ENCODE measurements around the gene MEIS2. TPM values are rescaled to one million over a fixed set of nuclear protein-coding genes. Genes with fewer than 3 reads are reported as not detected.

The MEIS2 gene
- total RNA-seq, 8 experiments from 2014 or later = 21.5 to 747 (median 133) TPM

GRCh38 chr15:37103475-37104423 lies 3.4 kb upstream of the MEIS2 start:
- Histone ChIP-seq H3K4me1 (replicated peaks in 1 of 2) (peaks cover 6 to 13% of the 10 kb centered on the region in 2 donors), H3K27ac (peak overlapping the region; percentile 72 to 90), H3K4me3 (peak overlapping the region; percentile 61 to 99 (median 81))
- in situ Hi-C loops (cut with MboI; ENCODE audit: low pct_unique_long_range_greater_than_20kb in 2 of 9, low sequenced_read_pairs in 9 of 9, unreplicated experiment in 9 of 9) = loop anchor here (10.0 to 25.0 kb wide), 7 partner anchors 216 to 1591 kb away; no protein-coding TSS in a partner anchor
- no peak for ATAC-seq (replicated peaks in 6 of 8)
- WGBS, 10 experiments = 0 to 94% (median 5%) methylated on average over 3 to 23 of the region's 27 CpGs

GRCh38 chr15:37103163-37103435 lies 2.8 kb upstream of the MEIS2 start:
- no peak for ATAC-seq (replicated peaks in 6 of 8)
- Histone ChIP-seq H3K4me1 (replicated peaks in 1 of 2) (peaks cover 3 to 7% of the 10 kb centered on the region in 2 donors), H3K4me3 (peak overlapping the region; percentile 61 to 99 (median 81)), H3K27ac (peak overlapping the region; percentile 72 to 90)
- in situ Hi-C loops (cut with MboI; ENCODE audit: low pct_unique_long_range_greater_than_20kb in 2 of 9, low sequenced_read_pairs in 9 of 9, unreplicated experiment in 9 of 9) = loop anchor here (10.0 to 25.0 kb wide), 7 partner anchors 216 to 1591 kb away; no protein-coding TSS in a partner anchor
- 0 to 84% (median 6%) methylated on average over 1 to 2 of the region's 2 CpGs for WGBS, 10 experiments

- in situ Hi-C loops (cut with MboI; ENCODE audit: low pct_unique_long_range_greater_than_20kb in 2 of 9, low sequenced_read_pairs in 9 of 9, unreplicated experiment in 9 of 9) = loop anchor here (10.0 to 25.0 kb wide), 7 partner anchors 215 to 1590 kb away; no protein-coding TSS in a partner anchor
- Histone ChIP-seq H3K4me1 (replicated peaks in 1 of 2) (peaks cover 0 to 1% of the 10 kb centered on the region in 2 donors), H3K4me3 (peak overlapping the region; percentile 61 to 99 (median 81)), H3K27ac (peak overlapping the region; percentile 72 to 90)
- WGBS, 10 experiments = 0 to 40% (median 0%) methylated on average over 3 to 31 of the region's 38 CpGs
- ATAC-seq (replicated peaks in 6 of 8) = no peak
Measured at GRCh38 chr15:37102305-37103162, 2.2 kb upstream of the MEIS2 start.

- Histone ChIP-seq H3K4me3 (peak overlapping the region; percentile 61 to 99 (median 81)), H3K27ac (peak overlapping the region; percentile 72 to 90), H3K4me1 (replicated peaks in 1 of 2) (no peaks in the 10 kb centered on the region)
- no CpG with 5 or more reads among the region's 15 CpGs for WGBS, 10 experiments
- no peak for ATAC-seq (replicated peaks in 6 of 8)
- in situ Hi-C loops (cut with MboI; ENCODE audit: low pct_unique_long_range_greater_than_20kb in 2 of 9, low sequenced_read_pairs in 9 of 9, unreplicated experiment in 9 of 9) = loop anchor here (10.0 to 25.0 kb wide), 7 partner anchors 215 to 1590 kb away; no protein-coding TSS in a partner anchor
Measured at GRCh38 chr15:37101980-37102304, 1.6 kb upstream of the MEIS2 start.

GRCh38 chr15:37100966-37101215 lies 542 bp upstream of the MEIS2 start:
- Histone ChIP-seq H3K4me1 (replicated peaks in 1 of 2) (no peaks in the 10 kb centered on the region), H3K27ac (peak overlapping the region; percentile 72 to 90), H3K4me3 (peak overlapping the region; percentile 61 to 99 (median 81))
- WGBS, 10 experiments = 0% methylated on average over 1 to 8 of the region's 11 CpGs; no CpG with 5 or more reads in 3 of the 10 experiments
- in situ Hi-C loops (cut with MboI; ENCODE audit: low pct_unique_long_range_greater_than_20kb in 2 of 9, low sequenced_read_pairs in 9 of 9, unreplicated experiment in 9 of 9) = loop anchor here (10.0 to 25.0 kb wide), 7 partner anchors 214 to 1589 kb away; no protein-coding TSS in a partner anchor
- peak in 5 of 8 experiments; percentile 3 to 11 (median 5) for ATAC-seq (replicated peaks in 6 of 8)

- ATAC-seq (replicated peaks in 6 of 8) = no peak
- Histone ChIP-seq H3K4me1 (replicated peaks in 1 of 2) (peaks cover 0 to under 1% of the 10 kb centered on the region in 2 donors), H3K27ac (peak overlapping the region; percentile 72 to 90), H3K4me3 (peak overlapping the region; percentile 61 to 99 (median 81))
- WGBS, 10 experiments = 0 to 5% (median 0%) methylated on average over 2 to 11 of the region's 21 CpGs
- in situ Hi-C loops (cut with MboI; ENCODE audit: low pct_unique_long_range_greater_than_20kb in 2 of 9, low sequenced_read_pairs in 9 of 9, unreplicated experiment in 9 of 9) = loop anchor here (10.0 to 25.0 kb wide), 7 partner anchors 212 to 1587 kb away; no protein-coding TSS in a partner anchor
Measured at GRCh38 chr15:37099319-37100108, 835 bp downstream of the MEIS2 start.

GRCh38 chr15:37098468-37099318 lies 1.7 kb downstream of the MEIS2 start:
- peak in 2 of 8 experiments; percentile 1 for ATAC-seq (replicated peaks in 6 of 8)
- in situ Hi-C loops (cut with MboI; ENCODE audit: low pct_unique_long_range_greater_than_20kb in 2 of 9, low sequenced_read_pairs in 9 of 9, unreplicated experiment in 9 of 9) = loop anchor here in 1 of 9 experiments (25.0 kb wide), 1 partner anchor 211 kb away; no protein-coding TSS in a partner anchor
- H3K4me3 ChIP-seq = peak overlapping the region; percentile 61 to 99 (median 81)
- H3K27ac ChIP-seq = peak overlapping the region; percentile 72 to 90
- H3K4me1 ChIP-seq (replicated peaks in 1 of 2) = peaks cover 4 to 7% of the 10 kb centered on the region in 2 donors
- 0 to 2% (median 2%) methylated on average over 1 to 20 of the region's 75 CpGs; no CpG with 5 or more reads in 1 of the 10 experiments for WGBS, 10 experiments

GRCh38 chr15:37097144-37097919 lies 3.0 kb downstream of the MEIS2 start:
- Histone ChIP-seq H3K4me1 (replicated peaks in 1 of 2) (peaks cover 13 to 20% of the 10 kb centered on the region in 2 donors), H3K27ac (peak overlapping the region; percentile 72 to 90), H3K4me3 (peak overlapping the region; percentile 61 to 99 (median 81))
- no peak for ATAC-seq (replicated peaks in 6 of 8)
- in situ Hi-C loops (cut with MboI; ENCODE audit: low pct_unique_long_range_greater_than_20kb in 2 of 9, low sequenced_read_pairs in 9 of 9, unreplicated experiment in 9 of 9) = loop anchor here in 1 of 9 experiments (25.0 kb wide), 1 partner anchor 210 kb away; no protein-coding TSS in a partner anchor
- 0 to 3% (median 0%) methylated on average over 3 to 18 of the region's 30 CpGs; no CpG with 5 or more reads in 1 of the 10 experiments for WGBS, 10 experiments

- 0 to 7% (median 0%) methylated on average over 1 to 11 of the region's 19 CpGs for WGBS, 10 experiments
- no peak for ATAC-seq (replicated peaks in 6 of 8)
- Histone ChIP-seq H3K27ac (peak overlapping the region; percentile 72 to 90), H3K4me1 (replicated peaks in 1 of 2) (peaks cover 13 to 27% of the 10 kb centered on the region in 2 donors), H3K4me3 (peak overlapping the region; percentile 61 to 99 (median 81))
- in situ Hi-C loops (cut with MboI; ENCODE audit: low pct_unique_long_range_greater_than_20kb in 2 of 9, low sequenced_read_pairs in 9 of 9, unreplicated experiment in 9 of 9) = loop anchor here in 1 of 9 experiments (25.0 kb wide), 1 partner anchor 209 kb away; no protein-coding TSS in a partner anchor
Measured at GRCh38 chr15:37096558-37097143, 3.7 kb downstream of the MEIS2 start.

GRCh38 chr15:37095770-37096557 lies 4.4 kb downstream of the MEIS2 start:
- Histone ChIP-seq H3K27ac (peak overlapping the region; percentile 72 to 90), H3K4me1 (replicated peaks in 1 of 2) (peaks cover 16 to 34% of the 10 kb centered on the region in 2 donors), H3K4me3 (peak overlapping the region; percentile 61 to 99 (median 81))
- no peak for ATAC-seq (replicated peaks in 6 of 8)
- WGBS, 10 experiments = 0 to 93% (median 10%) methylated on average over 2 to 11 of the region's 32 CpGs; no CpG with 5 or more reads in 2 of the 10 experiments
- in situ Hi-C loops (cut with MboI; ENCODE audit: low pct_unique_long_range_greater_than_20kb in 2 of 9, low sequenced_read_pairs in 9 of 9, unreplicated experiment in 9 of 9) = loop anchor here in 1 of 9 experiments (25.0 kb wide), 1 partner anchor 209 kb away; no protein-coding TSS in a partner anchor
